ENCODE results near the gene ANXA1. TPM values are rescaled to one million over a fixed set of nuclear protein-coding genes. Genes with fewer than 3 reads are reported as not detected.

The ANXA1 gene
- total RNA-seq, 2 experiments from 2014 or later, result 310 to 317 TPM

GRCh38 chr9:73170185-73170957 is 18.7 kb downstream of the ANXA1 start:
- H3K4me3 Mint-ChIP-seq, result no peak overlapping the region
- no peaks in the 10 kb centered on the region for H3K4me1 ChIP-seq (ENCODE audit: insufficient read depth, low read length)
- intact Hi-C loops (cut with DNase I, micrococcal nuclease), result no loop called here
- ChIA-PET POLR2A (interaction anchor here (0.7 to 1.2 kb wide), 2 partner anchors 11 to 12 kb away, joined by 3 read pairs; no protein-coding TSS in a partner anchor), CTCF (interaction anchor here (1.0 kb wide), 1 partner anchor 13 kb away, joined by 3 read pairs; no protein-coding TSS in a partner anchor)
- no peaks in the 10 kb centered on the region for H3K9me3 ChIP-seq (ENCODE audit: control insufficient read depth in 1 of 2, insufficient read depth in 1 of 2, low read length in 2 of 2)
- DNase-seq, result no peak
- no peak overlapping the region for H3K4me3 ChIP-seq (ENCODE audit: low read length)
- H3K36me3 ChIP-seq (ENCODE audit: insufficient read depth, low read length), result peaks cover 54% of the 10 kb centered on the region
- peaks cover 21% of the 10 kb centered on the region for H3K4me1 Mint-ChIP-seq (ENCODE audit: low read depth)
- peaks cover 68% of the 10 kb centered on the region for H3K36me3 Mint-ChIP-seq (ENCODE audit: low read depth)
- H3K27ac Mint-ChIP-seq, result no peak overlapping the region
- TF ChIP-seq, protein P1, sequence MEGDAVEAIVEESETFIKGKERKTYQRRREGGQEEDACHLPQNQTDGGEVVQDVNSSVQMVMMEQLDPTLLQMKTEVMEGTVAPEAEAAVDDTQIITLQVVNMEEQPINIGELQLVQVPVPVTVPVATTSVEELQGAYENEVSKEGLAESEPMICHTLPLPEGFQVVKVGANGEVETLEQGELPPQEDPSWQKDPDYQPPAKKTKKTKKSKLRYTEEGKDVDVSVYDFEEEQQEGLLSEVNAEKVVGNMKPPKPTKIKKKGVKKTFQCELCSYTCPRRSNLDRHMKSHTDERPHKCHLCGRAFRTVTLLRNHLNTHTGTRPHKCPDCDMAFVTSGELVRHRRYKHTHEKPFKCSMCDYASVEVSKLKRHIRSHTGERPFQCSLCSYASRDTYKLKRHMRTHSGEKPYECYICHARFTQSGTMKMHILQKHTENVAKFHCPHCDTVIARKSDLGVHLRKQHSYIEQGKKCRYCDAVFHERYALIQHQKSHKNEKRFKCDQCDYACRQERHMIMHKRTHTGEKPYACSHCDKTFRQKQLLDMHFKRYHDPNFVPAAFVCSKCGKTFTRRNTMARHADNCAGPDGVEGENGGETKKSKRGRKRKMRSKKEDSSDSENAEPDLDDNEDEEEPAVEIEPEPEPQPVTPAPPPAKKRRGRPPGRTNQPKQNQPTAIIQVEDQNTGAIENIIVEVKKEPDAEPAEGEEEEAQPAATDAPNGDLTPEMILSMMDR (IDR thresholded peaks at IDR 0.05), result no peak
- no peak for ATAC-seq (ENCODE audit: poor library complexity)
- no peaks in the 10 kb centered on the region for H3K27me3 ChIP-seq (ENCODE audit: control insufficient read depth in 1 of 2, insufficient read depth in 2 of 2, low read length in 2 of 2)
- H3K27ac ChIP-seq (ENCODE audit: low read depth in 1 of 2, low read length in 2 of 2), result no peak overlapping the region
- H3K27me3 Mint-ChIP-seq, result no peaks in the 10 kb centered on the region
- H3K9me3 Mint-ChIP-seq, result no peaks in the 10 kb centered on the region

DNA sequence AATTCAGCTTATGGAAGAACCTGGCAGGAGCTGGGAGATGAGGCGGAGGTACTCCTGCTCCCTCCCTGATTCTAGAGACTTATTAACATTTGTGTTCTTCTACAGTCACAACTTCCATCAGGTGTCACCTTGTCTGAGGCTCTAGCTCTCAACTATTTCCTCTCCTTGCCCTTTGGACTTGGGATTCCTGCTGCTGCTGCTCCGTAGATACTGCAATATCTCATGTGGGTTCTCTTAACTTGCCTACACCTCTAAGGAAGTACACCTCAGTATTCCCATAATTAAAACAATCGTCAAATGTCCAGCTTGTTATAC is 21.2 kb downstream of the ANXA1 start:
- Mint-ChIP-seq H3K27me3 (no peaks in the 10 kb centered on the region), H3K36me3 (ENCODE audit: low read depth) (peaks cover 43% of the 10 kb centered on the region), H3K4me1 (ENCODE audit: low read depth) (peaks cover 5% of the 10 kb centered on the region), H3K4me3 (no peak overlapping the region), H3K27ac (no peak overlapping the region), H3K9me3 (no peaks in the 10 kb centered on the region)
- Histone ChIP-seq H3K27ac (ENCODE audit: low read depth in 1 of 2, low read length in 2 of 2) (no peak overlapping the region), H3K4me3 (ENCODE audit: low read length) (no peak overlapping the region), H3K4me1 (ENCODE audit: insufficient read depth, low read length) (no peaks in the 10 kb centered on the region), H3K27me3 (ENCODE audit: control insufficient read depth in 1 of 2, insufficient read depth in 2 of 2, low read length in 2 of 2) (no peaks in the 10 kb centered on the region), H3K9me3 (ENCODE audit: control insufficient read depth in 1 of 2, insufficient read depth in 1 of 2, low read length in 2 of 2) (no peaks in the 10 kb centered on the region), H3K36me3 (ENCODE audit: insufficient read depth, low read length) (peaks cover 29% of the 10 kb centered on the region)
- intact Hi-C loops (cut with DNase I, micrococcal nuclease), result no loop called here
- no peak for DNase-seq
- POLR2A ChIA-PET, result interaction anchor here (0.8 to 1.1 kb wide), 2 partner anchors 17 to 39 kb away, joined by 3 read pairs; no protein-coding TSS in a partner anchor
- ATAC-seq (ENCODE audit: poor library complexity), result no peak
- TF ChIP-seq, protein P1 (IDR thresholded peaks at IDR 0.05), result no peak
- CTCF ChIA-PET, result interaction anchor here (1.1 to 2.7 kb wide), 2 partner anchors 53 to 65 kb away, joined by 4 to 8 read pairs; no protein-coding TSS in a partner anchor

- TF ChIP-seq, protein P1 (IDR thresholded peaks at IDR 0.05), result no peak
- H3K36me3 ChIP-seq (ENCODE audit: insufficient read depth, low read length), result peaks cover 20% of the 10 kb centered on the region
- Mint-ChIP-seq H3K4me3 (no peak overlapping the region), H3K36me3 (ENCODE audit: low read depth) (peaks cover 35% of the 10 kb centered on the region), H3K27me3 (no peaks in the 10 kb centered on the region), H3K27ac (no peak overlapping the region), H3K4me1 (ENCODE audit: low read depth) (no peaks in the 10 kb centered on the region), H3K9me3 (no peaks in the 10 kb centered on the region)
- H3K4me3 ChIP-seq (ENCODE audit: low read length), result no peak overlapping the region
- ChIA-PET CTCF (interaction anchor here (1.0 to 2.7 kb wide), 2 partner anchors 10 to 66 kb away, joined by 4 to 8 read pairs; no protein-coding TSS in a partner anchor), POLR2A (no interaction called here)
- intact Hi-C loops (cut with DNase I, micrococcal nuclease), result no loop called here
- H3K4me1 ChIP-seq (ENCODE audit: insufficient read depth, low read length), result no peaks in the 10 kb centered on the region
- DNase-seq (no peak), ATAC-seq (ENCODE audit: poor library complexity) (no peak)
- no peak overlapping the region for H3K27ac ChIP-seq (ENCODE audit: low read depth in 1 of 2, low read length in 2 of 2)
- no peaks in the 10 kb centered on the region for H3K27me3 ChIP-seq (ENCODE audit: control insufficient read depth in 1 of 2, insufficient read depth in 2 of 2, low read length in 2 of 2)
- H3K9me3 ChIP-seq (ENCODE audit: control insufficient read depth in 1 of 2, insufficient read depth in 1 of 2, low read length in 2 of 2), result no peaks in the 10 kb centered on the region
Observed at GRCh38 chr9:73173557-73174329, 22.1 kb downstream of the ANXA1 start.
